ENCODE data around the gene LOXL4.

The LOXL4 gene

GRCh38 chr10:98267894-98268693 lies at the start of gene LOXL4:
Gene LOXL4, minus strand, starts transcription at chr10:98268194. Its CDS starts 5,175 bp downstream, at chr10:98263019.
- DNase-seq, result peak; percentile 50 to 56

GRCh38 chr10:98316661-98317060 lies 48.7 kb upstream of the LOXL4 start:
- DNase-seq, result no peak

GRCh38 chr10:98316170-98316569 lies 48.2 kb upstream of the LOXL4 start:
- no peak for DNase-seq

GRCh38 chr10:98314532-98315284 lies 46.7 kb upstream of the LOXL4 start:
- DNase-seq, result no peak

- no peak for DNase-seq
Measured at GRCh38 chr10:98313598-98313997, 45.6 kb upstream of the LOXL4 start.

GRCh38 chr10:98312822-98313221 lies 44.8 kb upstream of the LOXL4 start:
- no peak for DNase-seq

- no peak for DNase-seq
Measured at GRCh38 chr10:98312349-98312748, 44.4 kb upstream of the LOXL4 start.

- DNase-seq, result no peak
Measured at GRCh38 chr10:98310701-98311100, 42.7 kb upstream of the LOXL4 start.

- peak; percentile 42 to 75 for DNase-seq
Measured at GRCh38 chr10:98309366-98310355, 41.7 kb upstream of the LOXL4 start.

GRCh38 chr10:98308669-98309365 lies 40.8 kb upstream of the LOXL4 start:
- DNase-seq, result peak; percentile 8 to 54

GRCh38 chr10:98307916-98308541 lies 40.0 kb upstream of the LOXL4 start:
- no peak for DNase-seq

- DNase-seq, result no peak
Measured at GRCh38 chr10:98306501-98306900, 38.5 kb upstream of the LOXL4 start.

GRCh38 chr10:98303569-98303968 lies 35.6 kb upstream of the LOXL4 start:
- DNase-seq, result no peak

- peak in 1 of 2 experiments; percentile 9 for DNase-seq
Measured at GRCh38 chr10:98302741-98303365, 34.9 kb upstream of the LOXL4 start.

GRCh38 chr10:98301664-98302319 lies 33.8 kb upstream of the LOXL4 start:
- peak; percentile 57 to 67 for DNase-seq

GRCh38 chr10:98300526-98301229 lies 32.7 kb upstream of the LOXL4 start:
- no peak for DNase-seq

GRCh38 chr10:98299341-98299740 lies 31.3 kb upstream of the LOXL4 start:
- no peak for DNase-seq

GRCh38 chr10:98296524-98296923 lies 28.5 kb upstream of the LOXL4 start:
- peak in 1 of 2 experiments; percentile 1 for DNase-seq

GRCh38 chr10:98295907-98296306 lies 27.9 kb upstream of the LOXL4 start:
- DNase-seq, result peak; percentile 34 to 60

GRCh38 chr10:98295401-98295811 lies 27.4 kb upstream of the LOXL4 start:
- DNase-seq, result peak in 1 of 2 experiments; percentile 43
